ENCODE measurements around the gene UNC50.
"Not testable (repeated sequence)": the region's sequence is repeated elsewhere in the genome, so short reads cannot be mapped to it uniquely, and the experiment has no call there.

The UNC50 gene

GRCh38 chr2:98658816-98659490 lies 50.6 kb downstream of the UNC50 start:
- H3K4me3 ChIP-seq (ENCODE audit: low read length in 2 of 2) = peak overlapping the region in 1 of 2 donors; percentile 35
- no peaks in the 10 kb centered on the region for H3K9me3 ChIP-seq (ENCODE audit: control insufficient read depth in 2 of 2, low read length in 2 of 2)
- no peak overlapping the region for H3K27ac ChIP-seq (ENCODE audit: low read depth in 2 of 2, low read length in 2 of 2)

GRCh38 chr2:98659491-98659840 lies 51.1 kb downstream of the UNC50 start:
- H3K4me1 ChIP-seq (ENCODE audit: control insufficient read depth in 2 of 2, insufficient read depth in 2 of 2, low read length in 2 of 2); H3K9ac ChIP-seq (ENCODE audit: low read depth in 1 of 2, low read length in 2 of 2); H3K4me3 ChIP-seq (ENCODE audit: low read length in 2 of 2); H3K27ac ChIP-seq (ENCODE audit: low read depth in 2 of 2, low read length in 2 of 2); H3K9me3 ChIP-seq (ENCODE audit: control insufficient read depth in 2 of 2, low read length in 2 of 2); H3K27me3 ChIP-seq (ENCODE audit: control insufficient read depth in 2 of 2, insufficient read depth in 2 of 2, low read length in 2 of 2): not testable (repeated sequence)
- H3K36me3 ChIP-seq (ENCODE audit: control insufficient read depth in 2 of 2, insufficient read depth in 2 of 2, low read length in 2 of 2) = peaks cover 15 to 19% of the 10 kb centered on the region in 2 donors

More at GRCh38 chr2:98658816-98659490, 50.6 kb downstream of the UNC50 start:
- Histone ChIP-seq H3K9ac (ENCODE audit: low read depth in 1 of 2, low read length in 2 of 2) (no peak overlapping the region), H3K36me3 (ENCODE audit: control insufficient read depth in 2 of 2, insufficient read depth in 2 of 2, low read length in 2 of 2) (peaks cover 15 to 19% of the 10 kb centered on the region in 2 donors), H3K4me1 (ENCODE audit: control insufficient read depth in 2 of 2, insufficient read depth in 2 of 2, low read length in 2 of 2) (no peaks in the 10 kb centered on the region), H3K27me3 (ENCODE audit: control insufficient read depth in 2 of 2, insufficient read depth in 2 of 2, low read length in 2 of 2) (no peaks in the 10 kb centered on the region)

- H3K4me3 ChIP-seq (ENCODE audit: low read length in 2 of 2) = no peak overlapping the region
- no peak overlapping the region for H3K9ac ChIP-seq (ENCODE audit: low read depth in 1 of 2, low read length in 2 of 2)
- no peaks in the 10 kb centered on the region for H3K27me3 ChIP-seq (ENCODE audit: control insufficient read depth in 2 of 2, insufficient read depth in 2 of 2, low read length in 2 of 2)
- peak overlapping the region in 1 of 2 donors; percentile 1 for H3K27ac ChIP-seq (ENCODE audit: low read depth in 2 of 2, low read length in 2 of 2)
- H3K9me3 ChIP-seq (ENCODE audit: control insufficient read depth in 2 of 2, low read length in 2 of 2) = no peaks in the 10 kb centered on the region
- H3K36me3 ChIP-seq (ENCODE audit: control insufficient read depth in 2 of 2, insufficient read depth in 2 of 2, low read length in 2 of 2) = peaks cover 17 to 29% of the 10 kb centered on the region in 2 donors
- H3K4me1 ChIP-seq (ENCODE audit: control insufficient read depth in 2 of 2, insufficient read depth in 2 of 2, low read length in 2 of 2) = no peaks in the 10 kb centered on the region
These were observed 55.2 kb downstream of the UNC50 start for GRCh38 chr2:98663511-98664090.

- Histone ChIP-seq H3K27me3 (ENCODE audit: control insufficient read depth in 2 of 2, insufficient read depth in 2 of 2, low read length in 2 of 2) (no peaks in the 10 kb centered on the region), H3K36me3 (ENCODE audit: control insufficient read depth in 2 of 2, insufficient read depth in 2 of 2, low read length in 2 of 2) (peaks cover 20 to 25% of the 10 kb centered on the region in 2 donors), H3K9me3 (ENCODE audit: control insufficient read depth in 2 of 2, low read length in 2 of 2) (no peaks in the 10 kb centered on the region), H3K27ac (ENCODE audit: low read depth in 2 of 2, low read length in 2 of 2) (no peak overlapping the region), H3K4me3 (ENCODE audit: low read length in 2 of 2) (no peak overlapping the region), H3K9ac (ENCODE audit: low read depth in 1 of 2, low read length in 2 of 2) (peak overlapping the region in 1 of 2 donors; percentile 36), H3K4me1 (ENCODE audit: control insufficient read depth in 2 of 2, insufficient read depth in 2 of 2, low read length in 2 of 2) (no peaks in the 10 kb centered on the region)
These were observed 55.9 kb downstream of the UNC50 start for GRCh38 chr2:98664323-98664722.

GRCh38 chr2:98665677-98666076 lies 57.3 kb downstream of the UNC50 start:
- Histone ChIP-seq H3K4me3 (ENCODE audit: low read length in 2 of 2) (no peak overlapping the region), H3K4me1 (ENCODE audit: control insufficient read depth in 2 of 2, insufficient read depth in 2 of 2, low read length in 2 of 2) (no peaks in the 10 kb centered on the region), H3K9me3 (ENCODE audit: control insufficient read depth in 2 of 2, low read length in 2 of 2) (no peaks in the 10 kb centered on the region), H3K27me3 (ENCODE audit: control insufficient read depth in 2 of 2, insufficient read depth in 2 of 2, low read length in 2 of 2) (no peaks in the 10 kb centered on the region), H3K27ac (ENCODE audit: low read depth in 2 of 2, low read length in 2 of 2) (no peak overlapping the region), H3K9ac (ENCODE audit: low read depth in 1 of 2, low read length in 2 of 2) (no peak overlapping the region), H3K36me3 (ENCODE audit: control insufficient read depth in 2 of 2, insufficient read depth in 2 of 2, low read length in 2 of 2) (peaks cover 25 to 27% of the 10 kb centered on the region in 2 donors)

Data from mucosa of rectum (tissue), 2 donors.